Neural progenitor cell (in vitro differentiated cells): Measurements from ENCODE around the gene PRKAG2. TPM values are rescaled to one million over a fixed set of nuclear protein-coding genes. Genes with fewer than 3 reads are reported as not detected.

Source experiments
- DNase-seq: peaks from one replicate; pipeline ENCODE4 v3.0.0-alpha.2; 2016; ENCODE audit warnings: low spot score
- H2AFZ ChIP-seq: fragments of 200-600 bp; sonication (generic); replicated peaks from 2 replicates; pipeline ENCODE4 v1.6.1; 2016; ENCODE audit warnings: antibody characterized with exemption
- H3F3A ChIP-seq: fragments of 200-600 bp; sonication (generic); 2 replicates; pipeline ENCODE4 v1.6.1; 2016; ENCODE audit warnings: antibody characterized with exemption, low read depth
- H3K27ac ChIP-seq: fragments of 200-600 bp; sonication (generic); 2 replicates; pipeline ENCODE4 v1.5.1; 2016; ENCODE audit warnings: mild to moderate bottlenecking
- H3K27me3 ChIP-seq: fragments of 200-600 bp; sonication (generic); 2 replicates; pipeline ENCODE4 v1.6.1; 2016; ENCODE audit warnings: mild to moderate bottlenecking, moderate library complexity
- H3K36me3 ChIP-seq: fragments of 200-600 bp; sonication (generic); 2 replicates; pipeline ENCODE4 v1.5.1; 2016
- H3K4me1 ChIP-seq: fragments of 200-600 bp; sonication (generic); 2 replicates; pipeline ENCODE4 v1.6.1; 2016; ENCODE audit warnings: mixed run types
- H3K4me2 ChIP-seq: fragments of 200-600 bp; sonication (generic); 2 replicates; pipeline ENCODE4 v1.6.1; 2016
- H3K4me3 ChIP-seq: fragments of 200-600 bp; sonication (generic); 2 replicates; pipeline ENCODE4 v1.5.1; 2016
- H3K79me2 ChIP-seq: fragments of 200-600 bp; sonication (generic); 2 replicates; pipeline ENCODE4 v1.6.1; 2016; ENCODE audit warnings: low read depth
- H3K9ac ChIP-seq: fragments of 200-600 bp; sonication (generic); 2 replicates; pipeline ENCODE4 v1.6.1; 2016
- H3K9me3 ChIP-seq: fragments of 200-600 bp; sonication (generic); 2 replicates; pipeline ENCODE4 v1.5.1; 2016; ENCODE audit warnings: low read depth
- H4K20me1 ChIP-seq: fragments of 200-600 bp; sonication (generic); 2 replicates; pipeline ENCODE4 v1.6.1; 2016; ENCODE audit warnings: low read depth
- H3K27ac Mint-ChIP-seq: 3 replicates; pipeline ENCODE4 v1.8.0; 2021; ENCODE audit warnings: mixed read lengths
- H3K27me3 Mint-ChIP-seq: 2 replicates; pipeline ENCODE4 v1.8.0; 2022; ENCODE audit warnings: low read depth, mild to moderate bottlenecking, inconsistent platforms, moderate library complexity, mixed read lengths; ENCODE audit not compliant: insufficient read depth
- H3K36me3 Mint-ChIP-seq: 3 replicates; pipeline ENCODE4 v1.8.0; 2021; ENCODE audit warnings: mixed read lengths
- H3K4me1 Mint-ChIP-seq: 3 replicates; pipeline ENCODE4 v1.8.0; 2021; ENCODE audit warnings: mixed read lengths
- H3K4me3 Mint-ChIP-seq: 3 replicates; pipeline ENCODE4 v1.8.0; 2021; ENCODE audit warnings: mild to moderate bottlenecking, moderate library complexity, mixed read lengths
- H3K9me3 Mint-ChIP-seq: 3 replicates; pipeline ENCODE4 v1.8.0; 2020; ENCODE audit warnings: mixed read lengths
- CTCF ChIP-seq: fragments of 200-600 bp; sonication (generic); IDR thresholded peaks from 2 replicates; pipeline ENCODE4 v1.5.1; 2017; ENCODE audit warnings: antibody characterized with exemption, mild to moderate bottlenecking
- EZH2 ChIP-seq: fragments of 200-600 bp; sonication (generic); IDR thresholded peaks from 2 replicates; pipeline ENCODE4 v1.6.1; 2017; ENCODE audit warnings: antibody characterized with exemption, mild to moderate bottlenecking, moderate library complexity
- EZH2phosphoT487 ChIP-seq: fragments of 200-600 bp; sonication (generic); IDR thresholded peaks from 2 replicates; pipeline ENCODE4 v1.6.1; 2017; ENCODE audit warnings: antibody characterized with exemption
- total RNA-seq: library from RNA; depleted of rRNA; stranded (reverse); fragments of >200 nt; gene quantifications from 2 replicates; pipeline ENCODE4 v1.2.3, GENCODE V29; 2015; ENCODE audit warnings: low replicate concordance

The PRKAG2 gene
- total RNA-seq, 1 donor from 2014 or later: 11.4 TPM

GRCh38 chr7:151590850-151591771 is 285.8 kb downstream of the PRKAG2 start:
- Mint-ChIP-seq H3K4me1 (no peaks in the 10 kb centered on the region), H3K4me3 (no peak overlapping the region), H3K27ac (no peak overlapping the region), H3K36me3 (no peaks in the 10 kb centered on the region), H3K27me3 (no peaks in the 10 kb centered on the region), H3K9me3 (no peaks in the 10 kb centered on the region)
- Histone ChIP-seq H3K9ac (no peak overlapping the region), H4K20me1 (no peaks in the 10 kb centered on the region), H3K79me2 (no peaks in the 10 kb centered on the region), H3K27ac (no peak overlapping the region), H3K4me1 (no peaks in the 10 kb centered on the region), H3K36me3 (no peaks in the 10 kb centered on the region), H3K27me3 (no peaks in the 10 kb centered on the region), H3F3A (no peaks in the 10 kb centered on the region), H3K4me3 (no peak overlapping the region), H2AFZ (no peak overlapping the region), H3K4me2 (no peak overlapping the region), H3K9me3 (no peaks in the 10 kb centered on the region)
- DNase-seq: no peak
- TF ChIP-seq EZH2: no peak
- no peak for TF ChIP-seq CTCF
- TF ChIP-seq EZH2phosphoT487: no peak

GRCh38 chr7:151590071-151590849 is 286.7 kb downstream of the PRKAG2 start:
- no peak for DNase-seq
- no peaks in the 10 kb centered on the region for H3K27me3 ChIP-seq
- no peaks in the 10 kb centered on the region for H4K20me1 ChIP-seq
- H3K9me3 ChIP-seq: no peaks in the 10 kb centered on the region
- no peak for TF ChIP-seq EZH2phosphoT487
- TF ChIP-seq CTCF: no peak
- no peak for TF ChIP-seq EZH2
- H3K79me2 ChIP-seq: no peaks in the 10 kb centered on the region
- H3K4me1 Mint-ChIP-seq: no peaks in the 10 kb centered on the region
- no peak overlapping the region for H3K4me2 ChIP-seq
- H3K4me3 ChIP-seq: no peak overlapping the region
- no peak overlapping the region for H2AFZ ChIP-seq
- H3K9ac ChIP-seq: no peak overlapping the region
- H3K36me3 Mint-ChIP-seq: no peaks in the 10 kb centered on the region
- H3K4me1 ChIP-seq: no peaks in the 10 kb centered on the region
- no peak overlapping the region for H3K27ac ChIP-seq
- no peak overlapping the region for H3K27ac Mint-ChIP-seq
- H3K9me3 Mint-ChIP-seq: no peaks in the 10 kb centered on the region
- H3K27me3 Mint-ChIP-seq: no peaks in the 10 kb centered on the region
- H3K36me3 ChIP-seq: no peaks in the 10 kb centered on the region
- H3F3A ChIP-seq: no peaks in the 10 kb centered on the region
- H3K4me3 Mint-ChIP-seq: no peak overlapping the region

GRCh38 chr7:151588982-151589381 is 287.9 kb downstream of the PRKAG2 start:
- H3K36me3 Mint-ChIP-seq: peaks cover 2% of the 10 kb centered on the region
- Histone ChIP-seq H3K36me3 (no peaks in the 10 kb centered on the region), H4K20me1 (no peaks in the 10 kb centered on the region), H3K4me3 (no peak overlapping the region), H3K4me2 (no peak overlapping the region), H3K27me3 (no peaks in the 10 kb centered on the region), H3K9ac (no peak overlapping the region), H2AFZ (no peak overlapping the region), H3K4me1 (no peaks in the 10 kb centered on the region), H3F3A (no peaks in the 10 kb centered on the region), H3K79me2 (no peaks in the 10 kb centered on the region), H3K27ac (no peak overlapping the region), H3K9me3 (no peaks in the 10 kb centered on the region)
- H3K27ac Mint-ChIP-seq: no peak overlapping the region
- DNase-seq: no peak
- H3K9me3 Mint-ChIP-seq: no peaks in the 10 kb centered on the region
- no peaks in the 10 kb centered on the region for H3K4me1 Mint-ChIP-seq
- no peak for TF ChIP-seq CTCF
- no peak for TF ChIP-seq EZH2
- TF ChIP-seq EZH2phosphoT487: no peak
- peaks cover under 1% of the 10 kb centered on the region for H3K27me3 Mint-ChIP-seq
- no peak overlapping the region for H3K4me3 Mint-ChIP-seq
